ENCODE data around the gene KL.

Gene KL

DNA sequence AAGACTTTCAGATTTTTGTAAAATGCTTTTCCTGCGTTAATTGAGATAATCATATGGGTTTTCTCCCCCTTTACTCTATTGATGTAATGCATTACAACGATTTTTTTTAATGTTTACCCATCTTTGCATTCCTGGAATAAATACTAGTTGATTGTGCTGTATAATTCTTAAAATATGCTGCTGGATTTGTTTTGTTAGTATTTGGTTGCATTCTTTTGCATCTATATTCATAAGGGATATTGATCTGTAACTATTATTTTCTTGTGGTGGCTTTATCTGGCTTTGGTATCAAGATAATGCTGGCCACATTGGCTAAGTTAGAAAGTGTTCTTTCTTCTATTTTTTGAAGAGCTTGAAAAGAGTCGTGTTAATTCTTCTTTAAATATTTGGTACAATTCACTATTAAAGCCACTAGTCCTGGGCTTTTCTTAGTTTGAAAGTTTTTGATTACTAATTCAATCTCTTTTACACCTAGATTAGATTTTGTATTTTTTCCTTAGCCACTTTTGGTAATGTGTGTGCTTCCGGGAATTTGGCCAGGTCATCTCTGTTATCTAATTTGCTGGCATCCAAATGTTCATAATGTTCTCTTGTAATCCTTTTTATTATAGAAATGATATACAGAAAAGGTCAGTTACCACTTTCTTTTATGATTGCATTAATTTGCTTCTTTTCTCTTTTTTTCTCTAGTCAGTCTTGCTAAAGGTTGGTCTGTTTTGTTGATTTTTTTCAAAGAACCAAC, 29.8 kb downstream of the KL start:
- DNase-seq, result no peak

- no peak for DNase-seq
Observed at GRCh38 chr13:33050161-33050560, 33.9 kb downstream of the KL start.

DNA sequence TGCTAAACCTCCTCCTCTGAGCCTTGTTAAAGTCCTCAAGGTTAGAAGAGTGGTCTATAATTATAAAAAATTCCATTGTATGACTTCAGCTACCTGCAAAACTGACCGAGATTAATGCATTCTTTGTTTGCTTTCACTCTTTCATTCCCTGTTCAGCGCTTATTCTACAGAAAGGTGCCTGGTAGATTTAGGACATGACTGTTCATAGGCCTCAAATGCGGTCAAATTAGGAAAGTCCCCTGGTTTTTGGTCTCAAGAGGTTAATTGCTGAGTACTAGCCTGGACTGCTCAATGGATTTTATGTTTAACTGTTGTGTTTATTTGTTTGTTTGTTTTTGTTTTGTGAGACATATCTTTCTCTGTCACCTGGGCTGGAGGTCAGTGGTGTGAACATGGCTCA, 35.4 kb downstream of the KL start:
- no peak for DNase-seq

GRCh38 chr13:33052506-33053280, 36.5 kb downstream of the KL start:
- no peak for DNase-seq

GRCh38 chr13:33053397-33054066, 37.3 kb downstream of the KL start:
- no peak for DNase-seq

DNA sequence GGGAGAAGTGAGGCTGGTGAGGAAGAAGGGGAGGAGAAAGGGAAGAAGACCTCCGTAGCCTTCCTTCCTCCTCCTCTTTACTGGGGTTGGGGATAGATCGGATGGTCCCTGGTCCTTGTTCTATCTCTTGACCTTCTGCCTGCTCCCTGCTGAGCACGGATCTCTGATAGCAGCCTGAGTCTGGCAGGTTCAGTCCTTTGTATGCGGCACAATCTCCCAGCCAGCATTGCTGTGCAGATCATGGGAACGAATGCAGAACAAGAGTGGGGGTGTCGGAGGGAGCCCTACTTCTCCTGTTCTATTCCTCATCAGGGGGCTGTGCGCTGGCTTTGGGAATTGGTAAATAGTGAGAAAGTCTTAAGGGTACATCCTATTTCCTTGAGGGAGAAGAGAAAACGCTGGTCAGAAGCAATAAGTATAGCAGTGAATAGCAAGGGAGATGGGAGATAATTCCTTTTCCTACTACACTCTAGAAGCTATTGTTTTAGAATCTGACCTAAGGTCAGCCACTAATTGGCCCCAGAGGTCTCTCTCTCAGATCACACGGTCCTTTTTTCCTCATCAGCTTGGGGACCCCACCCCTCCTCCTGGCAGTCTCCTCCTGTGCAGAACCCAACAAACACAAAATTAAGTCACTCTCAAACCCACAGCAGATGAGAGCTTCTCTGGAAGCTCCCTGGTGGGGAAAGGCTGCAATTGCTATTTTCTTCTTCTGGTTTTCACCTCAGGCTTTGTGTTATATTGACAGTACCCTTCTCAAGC, 41.0 kb downstream of the KL start:
- DNase-seq, result no peak

GRCh38 chr13:33058776-33059327, 42.6 kb downstream of the KL start:
- no peak for DNase-seq

DNA sequence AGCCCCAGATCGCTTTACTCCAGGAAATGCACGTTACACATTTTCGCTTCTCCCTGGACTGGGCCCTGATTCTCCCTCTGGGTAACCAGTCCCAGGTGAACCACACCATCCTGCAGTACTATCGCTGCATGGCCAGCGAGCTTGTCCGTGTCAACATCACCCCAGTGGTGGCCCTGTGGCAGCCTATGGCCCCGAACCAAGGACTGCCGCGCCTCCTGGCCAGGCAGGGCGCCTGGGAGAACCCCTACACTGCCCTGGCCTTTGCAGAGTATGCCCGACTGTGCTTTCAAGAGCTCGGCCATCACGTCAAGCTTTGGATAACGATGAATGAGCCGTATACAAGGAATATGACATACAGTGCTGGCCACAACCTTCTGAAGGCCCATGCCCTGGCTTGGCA, 44.6 kb downstream of the KL start:
- DNase-seq, result no peak

- no peak for DNase-seq
Observed at GRCh38 chr13:33066329-33066728, 50.1 kb downstream of the KL start.

DNA sequence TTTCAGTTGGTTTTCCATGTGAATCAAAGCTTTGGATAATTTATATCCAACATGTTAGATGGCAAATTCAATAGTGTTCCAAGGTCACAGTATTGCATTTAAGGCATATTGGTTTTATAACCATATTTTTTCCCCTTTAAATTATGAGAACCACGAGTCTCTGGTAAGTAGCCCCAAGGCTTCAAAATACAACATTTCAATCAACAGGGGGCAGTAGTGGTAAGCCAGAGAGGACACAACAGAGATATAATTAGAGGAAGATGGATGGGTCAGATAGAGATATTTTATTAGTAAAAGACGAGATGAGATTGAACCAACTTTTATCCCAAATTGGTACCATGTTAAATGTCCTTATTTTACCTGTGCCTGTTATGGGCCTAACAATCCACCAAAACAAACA, 53.1 kb downstream of the KL start:
- no peak for DNase-seq

DNA sequence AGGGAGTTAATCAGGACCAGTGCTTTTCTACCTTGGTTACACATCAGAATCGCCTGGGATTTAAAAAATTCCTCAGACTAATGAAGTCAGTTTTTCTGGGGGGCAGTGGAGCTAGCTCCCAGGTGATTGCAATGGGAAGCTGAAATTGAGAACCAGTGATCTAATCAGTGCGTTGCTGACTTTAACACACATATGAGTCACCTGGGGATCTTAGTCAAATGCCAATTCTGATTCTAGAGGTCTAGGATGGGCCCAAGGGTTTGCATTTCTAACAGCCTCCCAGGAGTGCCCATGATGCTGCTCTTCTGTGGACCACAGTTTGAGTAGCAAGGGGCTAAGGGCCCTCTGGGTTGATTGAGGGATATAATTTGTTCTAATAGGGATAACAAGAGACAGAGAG, 54.5 kb downstream of the KL start:
- DNase-seq, result no peak

DNA sequence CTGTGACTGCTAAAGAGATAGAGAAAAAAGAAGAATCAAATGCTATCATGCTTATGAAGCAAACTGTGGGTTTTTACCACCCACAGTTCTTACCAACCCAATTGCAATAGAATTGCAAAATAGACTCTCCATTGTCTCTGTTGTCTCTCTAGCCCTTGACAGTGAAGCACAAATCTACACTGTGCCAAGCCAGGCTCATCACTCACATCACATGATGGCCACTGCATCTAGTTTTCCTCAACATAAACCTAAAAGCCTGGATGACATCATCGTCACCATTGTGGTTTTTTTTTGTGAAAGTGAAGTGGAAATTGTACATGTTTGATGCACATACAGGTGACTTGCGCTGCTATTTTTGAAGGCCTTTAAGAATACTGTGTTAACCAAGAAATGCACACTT, 56.1 kb downstream of the KL start:
- no peak for DNase-seq

DNA sequence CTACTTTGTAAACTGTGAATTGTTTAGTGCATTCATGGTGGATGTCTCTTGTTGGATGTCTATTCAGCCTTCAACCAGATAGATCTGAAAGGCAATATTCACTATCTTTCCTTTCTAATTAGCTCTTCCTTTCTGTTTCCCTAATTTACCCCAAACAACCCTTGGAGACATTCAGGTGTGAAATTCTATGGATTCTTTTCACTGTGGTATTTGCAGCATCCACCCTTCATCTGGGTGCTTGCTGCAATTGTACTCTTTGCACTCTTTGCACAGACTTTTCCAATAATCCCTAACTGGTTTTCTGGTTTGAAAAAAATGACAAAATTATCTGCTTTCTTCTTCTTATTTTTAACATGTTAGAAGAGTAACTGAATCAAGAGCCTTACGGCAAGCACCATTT, 56.5 kb downstream of the KL start:
- no peak for DNase-seq

DNA sequence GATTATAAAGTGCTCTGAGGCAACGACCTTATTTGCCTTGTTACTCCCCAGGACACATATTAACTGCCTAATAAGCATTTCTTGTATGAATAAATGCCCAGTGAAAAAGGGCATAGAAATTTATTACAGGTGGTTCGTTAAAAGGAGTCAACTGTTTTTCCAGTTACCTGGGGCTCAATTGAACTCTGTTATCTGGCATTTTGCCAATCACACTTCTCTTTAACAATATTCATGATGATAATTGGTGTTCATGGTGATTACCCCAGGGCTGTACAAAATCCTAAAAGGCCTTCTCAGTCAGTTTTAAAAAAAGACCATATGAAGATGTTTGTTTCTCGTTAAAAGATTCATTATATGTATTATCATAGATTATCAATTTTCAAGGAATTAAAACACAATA, 57.1 kb downstream of the KL start:
- no peak for DNase-seq

DNA sequence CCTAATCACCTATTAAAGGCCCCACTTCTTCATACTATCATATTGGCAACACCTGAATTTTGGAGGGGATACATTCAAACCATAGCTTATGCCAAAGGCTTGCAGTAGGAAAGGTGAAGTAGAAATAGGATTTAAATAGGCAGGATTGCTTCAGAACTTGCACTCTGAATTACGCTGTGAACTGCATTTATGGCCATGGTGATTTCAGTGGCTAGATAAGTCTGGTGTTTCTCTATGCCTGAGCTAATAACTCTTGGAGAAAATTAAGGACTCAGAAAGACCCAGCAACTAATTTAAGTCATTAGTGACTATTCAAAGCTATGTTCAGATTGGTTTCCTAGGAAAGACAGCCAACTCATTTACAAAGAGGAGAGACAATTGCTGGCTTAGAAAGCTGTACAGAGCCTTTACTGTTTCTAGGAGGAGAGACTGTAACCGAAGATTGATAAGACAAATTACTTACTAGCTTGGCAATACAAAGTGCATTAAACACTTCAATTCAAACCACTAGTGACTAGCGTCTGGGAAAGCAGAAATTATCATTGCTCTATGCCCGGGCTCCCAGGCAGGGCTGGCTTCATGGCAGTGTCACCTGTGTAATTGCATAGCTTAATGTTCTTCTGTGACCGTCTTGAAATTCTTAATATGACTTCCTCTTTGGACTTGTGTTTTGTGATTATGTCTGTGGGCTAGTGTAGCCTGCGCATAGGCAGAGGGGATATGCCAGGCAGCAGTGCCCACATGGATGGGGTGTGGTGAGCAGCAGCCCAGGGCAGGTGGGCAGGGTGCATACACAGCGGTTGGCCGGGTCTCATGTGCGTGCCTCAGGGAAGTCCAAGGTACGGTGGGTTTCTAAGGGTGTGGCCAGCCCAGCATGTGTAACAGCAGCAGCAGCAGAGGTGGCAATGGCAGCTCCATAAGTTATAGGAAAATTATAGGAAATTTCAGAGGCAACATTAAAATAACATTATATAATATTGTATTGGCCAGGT, 60.1 kb downstream of the KL start:
- DNase-seq, result no peak

DNA sequence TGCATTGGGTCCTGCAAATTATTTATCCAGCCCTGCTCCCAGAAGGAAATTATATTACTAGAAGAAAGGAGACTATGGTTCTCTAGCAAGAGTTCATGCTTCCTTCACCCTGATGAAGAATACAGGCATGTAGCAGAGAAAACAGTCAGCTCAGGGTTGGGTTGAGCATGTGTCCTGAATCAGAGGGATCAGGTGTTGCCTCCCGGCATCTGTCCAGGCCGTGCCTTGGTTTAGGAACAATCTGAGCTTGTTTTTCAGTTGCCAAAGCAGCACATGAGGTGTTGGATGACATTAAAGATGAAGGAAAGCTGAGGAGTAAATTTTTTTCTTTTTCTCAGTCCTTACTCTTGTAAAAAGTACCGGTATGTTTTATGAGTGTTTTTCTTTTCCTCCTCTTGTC, 62.0 kb downstream of the KL start:
- DNase-seq, result no peak

- DNase-seq, result no peak
Observed at GRCh38 chr13:33079960-33080359, 63.7 kb downstream of the KL start.

- no peak for DNase-seq
Observed at GRCh38 chr13:33080972-33081590, 64.9 kb downstream of the KL start.

- DNase-seq, result no peak
Observed at GRCh38 chr13:33081666-33082065, 65.4 kb downstream of the KL start.

DNA sequence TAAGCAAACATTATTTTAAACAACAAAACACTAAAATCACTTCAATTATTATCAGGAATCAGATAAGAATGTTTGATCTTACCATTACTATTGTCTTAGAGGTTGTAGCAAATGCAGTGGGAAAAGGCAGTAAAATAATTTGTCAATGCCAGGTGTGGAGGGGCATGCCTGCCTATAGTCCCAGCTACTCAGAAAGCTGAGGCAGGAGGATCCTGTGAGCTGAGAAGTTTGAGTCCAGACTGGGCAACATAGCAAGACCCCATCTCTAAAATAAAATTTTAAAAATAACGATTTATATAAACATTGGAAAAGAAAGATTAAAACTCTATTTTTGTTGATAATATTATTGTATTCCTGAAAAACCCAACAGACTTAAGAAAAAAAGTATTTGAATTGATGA, 66.8 kb downstream of the KL start:
- DNase-seq, result no peak

GRCh38 chr13:33087091-33087490, 70.9 kb downstream of the KL start:
- no peak for DNase-seq

All from activated T-cell treated with anti-CD3 and anti-CD28 coated beads for 4 hours (primary cell).